Gastroesophageal sphincter (tissue), 4 donors: ENCODE data around the gene HELT. TPM values are rescaled to one million over a fixed set of nuclear protein-coding genes. Genes with fewer than 3 reads are reported as not detected.

Experiments used
- ATAC-seq: fragments of 150-250 bp; one replicate; pipeline ENCODE4 v1.9.1; 2016; ENCODE audit warnings: mild to moderate bottlenecking, moderate library complexity
- H3K27ac ChIP-seq, 4 donors: fragments of 200-600 bp; sonication (generic) in 3 of 4; 1 replicate in 3 of 4; 2 replicates in 1 of 4; pipeline ENCODE4 v1.5.1; 2016 to 2019
- H3K27me3 ChIP-seq: fragments of 200-600 bp; sonication (generic); one replicate; pipeline ENCODE4 v1.5.1; 2019
- H3K36me3 ChIP-seq, 2 donors: fragments of 200-600 bp; sonication (generic); one replicate each; pipeline ENCODE4 v1.5.1; 2019; ENCODE audit warnings: control low read depth in 1 of 2
- H3K4me1 ChIP-seq, 3 donors: fragments of 200-600 bp; sonication (generic); 1 replicate in 2 of 3; 2 replicates in 1 of 3; pipeline ENCODE4 v1.5.1; 2016 to 2019; ENCODE audit warnings: control low read depth in 2 of 3
- H3K4me3 ChIP-seq, 2 donors: fragments of 200-600 bp; sonication (generic); one replicate each; pipeline ENCODE4 v1.5.1; 2019; ENCODE audit warnings: mild to moderate bottlenecking in 1 of 2, moderate library complexity in 1 of 2
- H3K9me3 ChIP-seq, 3 donors: fragments of 200-600 bp; sonication (generic); one replicate each; pipeline ENCODE4 v1.5.1; 2017 to 2019; ENCODE audit warnings: control low read depth in 2 of 3
- CTCF ChIP-seq, 4 experiments: fragments of 200-600 bp in 2 of 4; fragments of 450-650 bp in 2 of 4; sonication (generic) in 1 of 4; IDR thresholded peaks; one replicate each; pipeline ENCODE4 v1.5.1; 2017 to 2019; ENCODE audit warnings: antibody characterized with exemption in 4 of 4, mild to moderate bottlenecking in 2 of 4, moderate library complexity in 2 of 4
- EP300 ChIP-seq: sonication (generic); formaldehyde crosslinking; IDR thresholded peaks from one replicate; pipeline ENCODE4 v1.6.1; 2017; ENCODE audit warnings: antibody characterized with exemption, mild to moderate bottlenecking
- POLR2A ChIP-seq, 2 donors: fragments of 450-650 bp; IDR thresholded peaks; one replicate each; pipeline ENCODE4 v1.6.1; 2017; ENCODE audit warnings: antibody characterized with exemption in 2 of 2, mild to moderate bottlenecking in 2 of 2, moderate library complexity in 1 of 2
- POLR2AphosphoS5 ChIP-seq: sonication (generic); formaldehyde crosslinking; IDR thresholded peaks from one replicate; pipeline ENCODE4 v1.6.1; 2017; ENCODE audit warnings: antibody characterized with exemption
- WGBS, 2 donors: methylation state at CpG; one replicate each; pipeline ENCODE4 v1.1.5; 2018; ENCODE audit warnings: low coverage in 1 of 2; 5-methylcytosine and 5-hydroxymethylcytosine counted together
- total RNA-seq, 4 donors: library from RNA; depleted of rRNA; stranded (reverse); fragments of >200 nt; gene quantifications; one replicate each; pipeline ENCODE4 v1.1.0, GENCODE V29; 2016

HELT gene
- total RNA-seq, 4 donors from 2014 or later, result not detected

- Histone ChIP-seq H3K9me3 (no peaks in the 10 kb centered on the region), H3K27ac (no peak overlapping the region), H3K36me3 (no peaks in the 10 kb centered on the region), H3K27me3 (peaks cover 3% of the 10 kb centered on the region), H3K4me1 (no peaks in the 10 kb centered on the region), H3K4me3 (no peak overlapping the region)
- no peak for TF ChIP-seq EP300
- no peak for TF ChIP-seq POLR2AphosphoS5
- no peak for TF ChIP-seq CTCF (IDR thresholded peaks at IDR 0.05)
- no peak for TF ChIP-seq POLR2A (IDR thresholded peaks at IDR 0.05)
- WGBS, 2 donors, result 86 to 97% methylated on average over 4 to 5 of the region's 14 CpGs
- ATAC-seq, result no peak
These were observed 35.5 kb downstream of the HELT start for GRCh38 chr4:185053746-185054145.

- Histone ChIP-seq H3K27me3 (peaks cover 3% of the 10 kb centered on the region), H3K36me3 (no peaks in the 10 kb centered on the region), H3K4me3 (no peak overlapping the region), H3K27ac (no peak overlapping the region), H3K9me3 (no peaks in the 10 kb centered on the region), H3K4me1 (no peaks in the 10 kb centered on the region)
- TF ChIP-seq EP300 (no peak), POLR2A (IDR thresholded peaks at IDR 0.05) (no peak), POLR2AphosphoS5 (no peak), CTCF (IDR thresholded peaks at IDR 0.05) (no peak)
- no peak for ATAC-seq
- WGBS, 2 donors, result 86 to 95% methylated on average over 5 of the region's 5 CpGs
These were observed 36.0 kb downstream of the HELT start for GRCh38 chr4:185054272-185054671.

GRCh38 chr4:185054886-185055285 lies 36.6 kb downstream of the HELT start:
- Histone ChIP-seq H3K36me3 (no peaks in the 10 kb centered on the region), H3K27ac (no peak overlapping the region), H3K27me3 (no peaks in the 10 kb centered on the region), H3K4me1 (no peaks in the 10 kb centered on the region), H3K4me3 (no peak overlapping the region), H3K9me3 (no peaks in the 10 kb centered on the region)
- no peak for ATAC-seq
- WGBS, 2 donors, result 73 to 84% methylated on average over 5 to 7 of the region's 7 CpGs
- TF ChIP-seq CTCF (IDR thresholded peaks at IDR 0.05) (no peak), POLR2AphosphoS5 (no peak), POLR2A (IDR thresholded peaks at IDR 0.05) (no peak)

GRCh38 chr4:185061610-185062009 lies 43.3 kb downstream of the HELT start:
- no peak for TF ChIP-seq POLR2AphosphoS5
- no peak for ATAC-seq
- 66 to 75% methylated on average over 3 of the region's 3 CpGs for WGBS, 2 donors

GRCh38 chr4:185062606-185063005 lies 44.3 kb downstream of the HELT start:
- no peaks in the 10 kb centered on the region for H3K4me1 ChIP-seq
- H3K36me3 ChIP-seq, result no peaks in the 10 kb centered on the region
- no peak for ATAC-seq
- H3K27me3 ChIP-seq, result no peaks in the 10 kb centered on the region
- TF ChIP-seq EP300 (no peak), POLR2A (IDR thresholded peaks at IDR 0.05) (no peak), POLR2AphosphoS5 (no peak), CTCF (IDR thresholded peaks at IDR 0.05) (no peak)
- H3K27ac ChIP-seq, result no peak overlapping the region
- 85 to 92% methylated on average over 8 to 12 of the region's 12 CpGs for WGBS, 2 donors
- H3K9me3 ChIP-seq, result no peaks in the 10 kb centered on the region
- no peak overlapping the region for H3K4me3 ChIP-seq

More at GRCh38 chr4:185061610-185062009, 43.3 kb downstream of the HELT start:
- H3K27ac ChIP-seq, result no peak overlapping the region
- H3K4me1 ChIP-seq, result no peaks in the 10 kb centered on the region
- no peaks in the 10 kb centered on the region for H3K36me3 ChIP-seq
- no peaks in the 10 kb centered on the region for H3K9me3 ChIP-seq
- no peaks in the 10 kb centered on the region for H3K27me3 ChIP-seq
- no peak overlapping the region for H3K4me3 ChIP-seq
